Measurements from ENCODE around the gene HLA-DRA.

HLA-DRA gene

DNA sequence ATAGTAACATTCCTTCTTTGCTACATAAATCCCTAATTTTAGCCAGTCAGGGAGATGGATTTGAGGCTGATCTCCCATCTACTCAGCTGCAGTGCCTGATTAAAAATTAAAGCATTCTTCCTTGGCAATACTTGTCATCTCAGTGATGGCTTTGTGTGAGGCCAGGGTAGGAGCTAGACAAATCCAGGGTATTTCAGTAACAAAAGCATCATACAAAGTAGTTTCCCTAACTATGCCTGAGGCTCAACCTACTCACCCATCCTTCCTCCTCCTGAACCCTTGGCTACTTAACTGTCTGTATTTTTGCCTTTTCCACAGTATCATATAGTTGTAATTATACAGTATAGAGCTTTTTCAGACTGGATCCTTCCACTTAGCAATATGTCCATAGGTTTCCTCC, 52.7 kb downstream of the HLA-DRA start:
- TF ChIP-seq, protein P1, sequence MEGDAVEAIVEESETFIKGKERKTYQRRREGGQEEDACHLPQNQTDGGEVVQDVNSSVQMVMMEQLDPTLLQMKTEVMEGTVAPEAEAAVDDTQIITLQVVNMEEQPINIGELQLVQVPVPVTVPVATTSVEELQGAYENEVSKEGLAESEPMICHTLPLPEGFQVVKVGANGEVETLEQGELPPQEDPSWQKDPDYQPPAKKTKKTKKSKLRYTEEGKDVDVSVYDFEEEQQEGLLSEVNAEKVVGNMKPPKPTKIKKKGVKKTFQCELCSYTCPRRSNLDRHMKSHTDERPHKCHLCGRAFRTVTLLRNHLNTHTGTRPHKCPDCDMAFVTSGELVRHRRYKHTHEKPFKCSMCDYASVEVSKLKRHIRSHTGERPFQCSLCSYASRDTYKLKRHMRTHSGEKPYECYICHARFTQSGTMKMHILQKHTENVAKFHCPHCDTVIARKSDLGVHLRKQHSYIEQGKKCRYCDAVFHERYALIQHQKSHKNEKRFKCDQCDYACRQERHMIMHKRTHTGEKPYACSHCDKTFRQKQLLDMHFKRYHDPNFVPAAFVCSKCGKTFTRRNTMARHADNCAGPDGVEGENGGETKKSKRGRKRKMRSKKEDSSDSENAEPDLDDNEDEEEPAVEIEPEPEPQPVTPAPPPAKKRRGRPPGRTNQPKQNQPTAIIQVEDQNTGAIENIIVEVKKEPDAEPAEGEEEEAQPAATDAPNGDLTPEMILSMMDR (IDR thresholded peaks at IDR 0.05) = no peak
